Immature natural killer cell (primary cell): ENCODE data around the gene CNN2. TPM values are rescaled to one million over a fixed set of nuclear protein-coding genes. Genes with fewer than 3 reads are reported as not detected.

Source experiments
- DNase-seq, 3 donors: peaks; one replicate each; pipeline ENCODE4 v3.0.0; 2022; ENCODE audit warnings: mixed read lengths in 1 of 3
- H3K27ac Mint-ChIP-seq, 6 donors: one replicate each; pipeline ENCODE4 v1.8.0; 2020; ENCODE audit warnings: mixed read lengths in 6 of 6, mild to moderate bottlenecking in 5 of 6, inconsistent platforms in 4 of 6, moderate library complexity in 3 of 6
- H3K27me3 Mint-ChIP-seq, 3 donors: one replicate each; pipeline ENCODE4 v1.8.0; 2020 to 2021; ENCODE audit warnings: low read depth in 3 of 3, mild to moderate bottlenecking in 3 of 3, mixed read lengths in 3 of 3, moderate library complexity in 3 of 3, inconsistent platforms in 1 of 3
- H3K36me3 Mint-ChIP-seq, 3 donors: one replicate each; pipeline ENCODE4 v1.8.0; 2020; ENCODE audit warnings: mixed read lengths in 3 of 3, inconsistent platforms in 2 of 3, mild to moderate bottlenecking in 2 of 3
- H3K4me1 Mint-ChIP-seq, 2 donors: one replicate each; pipeline ENCODE4 v1.8.0; 2020; ENCODE audit warnings: inconsistent platforms in 2 of 2, mild to moderate bottlenecking in 2 of 2, mixed read lengths in 2 of 2, moderate library complexity in 1 of 2
- H3K4me3 Mint-ChIP-seq, 5 donors: one replicate each; pipeline ENCODE4 v1.8.0; 2020; ENCODE audit warnings: mild to moderate bottlenecking in 5 of 5, mixed read lengths in 5 of 5, inconsistent platforms in 3 of 5, moderate library complexity in 3 of 5
- H3K9me3 Mint-ChIP-seq, 6 donors: one replicate each; pipeline ENCODE4 v1.8.0; 2020; ENCODE audit warnings: mild to moderate bottlenecking in 6 of 6, mixed read lengths in 6 of 6, inconsistent platforms in 4 of 6, moderate library complexity in 3 of 6
- polyA plus RNA-seq, 3 donors: library from polyadenylated mRNA; unstranded; fragments of 300-500 nt; fragmentation: Illumina TruSeq; gene quantifications; one replicate each; pipeline ENCODE4 v1.2.3, GENCODE V29; 2021

CNN2 gene
- polyA plus RNA-seq, 3 donors from 2014 or later = 227 to 382 (median 255) TPM

- Mint-ChIP-seq H3K27me3 (peaks cover 0 to 16% (median 11%) of the 10 kb centered on the region in 3 donors), H3K36me3 (peaks cover 0 to 15% (median 3%) of the 10 kb centered on the region in 3 donors), H3K4me1 (peaks cover 37 to 39% of the 10 kb centered on the region in 2 donors), H3K9me3 (no peaks in the 10 kb centered on the region), H3K27ac (peak overlapping the region in 3 of 6 donors; percentile 19 to 73 (median 57)), H3K4me3 (peak overlapping the region in 1 of 5 donors; percentile 21)
- DNase-seq = peak in 1 of 3 donors; percentile 31
Observed at GRCh38 chr19:1035998-1036621, 9.7 kb downstream of the CNN2 start.

DNA sequence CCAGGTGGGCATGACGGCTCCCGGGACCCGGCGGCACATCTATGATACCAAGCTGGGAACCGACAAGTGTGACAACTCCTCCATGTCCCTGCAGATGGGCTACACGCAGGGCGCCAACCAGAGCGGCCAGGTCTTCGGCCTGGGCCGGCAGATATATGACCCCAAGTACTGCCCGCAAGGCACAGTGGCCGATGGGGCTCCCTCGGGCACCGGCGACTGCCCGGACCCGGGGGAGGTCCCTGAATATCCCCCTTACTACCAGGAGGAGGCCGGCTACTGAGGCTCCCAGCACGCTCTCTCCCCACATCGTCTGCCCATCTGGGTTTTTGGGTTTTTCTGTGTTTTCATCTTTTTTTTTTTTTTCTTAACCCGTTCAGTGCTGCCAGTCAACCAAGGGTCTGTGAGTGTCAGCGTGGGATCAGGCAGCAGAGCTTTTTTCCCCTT, 11.2 kb downstream of the CNN2 start:
- Mint-ChIP-seq H3K27me3 (peaks cover 0 to 18% (median 11%) of the 10 kb centered on the region in 3 donors), H3K4me3 (peak overlapping the region in 3 of 5 donors; percentile 97 to 99 (median 99)), H3K36me3 (peaks cover 0 to 15% (median 3%) of the 10 kb centered on the region in 3 donors), H3K9me3 (no peaks in the 10 kb centered on the region), H3K27ac (peak overlapping the region in 5 of 6 donors; percentile 23 to 93 (median 92)), H3K4me1 (peaks cover 41 to 45% of the 10 kb centered on the region in 2 donors)
- DNase-seq = no peak

- Mint-ChIP-seq H3K4me3 (peak overlapping the region; percentile 30 to 99 (median 97)), H3K27me3 (peaks cover 0 to 18% (median 11%) of the 10 kb centered on the region in 3 donors), H3K36me3 (peaks cover 0 to 12% (median 0%) of the 10 kb centered on the region in 3 donors), H3K27ac (peak overlapping the region in 5 of 6 donors; percentile 85 to 93 (median 92)), H3K4me1 (peaks cover 41 to 45% of the 10 kb centered on the region in 2 donors), H3K9me3 (no peaks in the 10 kb centered on the region)
- no peak for DNase-seq
Observed at GRCh38 chr19:1038978-1039645, 12.7 kb downstream of the CNN2 start.

DNA sequence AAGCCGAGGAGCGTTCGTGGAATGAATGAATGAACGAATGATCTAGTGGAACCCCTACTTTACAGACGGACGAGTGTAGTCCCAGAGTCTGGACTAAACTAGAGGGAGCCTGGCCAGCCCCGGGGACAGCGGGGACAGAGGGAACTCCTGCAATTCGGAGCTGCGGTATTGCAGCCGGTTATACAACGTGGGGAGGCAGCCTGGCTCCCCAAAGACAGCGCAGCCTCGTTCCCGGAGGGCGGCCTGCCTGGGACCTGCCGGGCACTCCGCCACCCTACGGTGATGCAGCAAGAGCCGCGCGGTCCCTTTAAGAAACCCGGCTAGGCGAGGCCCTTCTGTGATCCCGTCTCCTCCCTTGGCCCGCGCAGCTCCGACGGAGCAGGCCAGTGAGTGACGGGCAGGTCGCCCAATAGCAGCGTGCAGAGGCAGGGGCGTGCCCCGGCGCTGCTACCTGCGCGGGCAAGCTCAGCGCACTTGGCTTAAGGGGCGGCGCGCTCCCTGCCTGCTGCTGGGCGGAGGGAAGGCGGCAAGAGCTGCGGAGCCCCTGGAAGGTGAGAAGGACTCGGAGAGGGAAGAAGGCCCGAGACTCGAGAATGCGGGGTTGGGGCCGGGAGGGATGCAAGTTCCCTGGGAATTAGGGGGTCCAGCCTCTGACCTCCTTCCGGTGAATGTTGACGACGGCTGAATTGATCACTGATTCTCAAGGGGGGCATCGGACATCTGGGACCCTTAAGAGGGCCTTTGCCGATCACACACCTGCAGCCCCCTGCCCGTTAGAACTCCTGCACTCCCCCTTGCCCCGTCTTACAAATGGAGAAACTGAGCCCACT, 13.5 kb downstream of the CNN2 start, which contains the start of gene ABCA7:
ABCA7 (plus strand) TSS at position 462 of the 830 bp plus-strand sequence. CDS start 1,255 bp downstream, outside the sequence.
- peaks cover 0 to 18% (median 11%) of the 10 kb centered on the region in 3 donors for H3K27me3 Mint-ChIP-seq
- H3K4me3 Mint-ChIP-seq = peak within 1 kb of the TSS; percentile 97 to 99 (median 98)
- H3K9me3 Mint-ChIP-seq = no peaks in the 10 kb centered on the region
- DNase-seq = peak; percentile 96 to 98 (median 98)
- H3K27ac Mint-ChIP-seq = peak within 1 kb of the TSS; percentile 79 to 93 (median 92)
- H3K4me1 Mint-ChIP-seq = peaks cover 41 to 45% of the 10 kb centered on the region in 2 donors
- peaks cover 0 to 12% (median 0%) of the 10 kb centered on the region in 3 donors for H3K36me3 Mint-ChIP-seq

GRCh38 chr19:1040476-1041271, 14.3 kb downstream of the CNN2 start:
- peak overlapping the region; percentile 74 to 93 (median 92) for H3K27ac Mint-ChIP-seq
- DNase-seq = peak; percentile 78 to 82 (median 80)
- peaks cover 41 to 44% of the 10 kb centered on the region in 2 donors for H3K4me1 Mint-ChIP-seq
- H3K9me3 Mint-ChIP-seq = no peaks in the 10 kb centered on the region
- H3K27me3 Mint-ChIP-seq = peaks cover 0 to 18% (median 11%) of the 10 kb centered on the region in 3 donors
- H3K36me3 Mint-ChIP-seq = peaks cover 0 to 16% (median 0%) of the 10 kb centered on the region in 3 donors
- H3K4me3 Mint-ChIP-seq = peak overlapping the region; percentile 97 to 99 (median 98)

DNA sequence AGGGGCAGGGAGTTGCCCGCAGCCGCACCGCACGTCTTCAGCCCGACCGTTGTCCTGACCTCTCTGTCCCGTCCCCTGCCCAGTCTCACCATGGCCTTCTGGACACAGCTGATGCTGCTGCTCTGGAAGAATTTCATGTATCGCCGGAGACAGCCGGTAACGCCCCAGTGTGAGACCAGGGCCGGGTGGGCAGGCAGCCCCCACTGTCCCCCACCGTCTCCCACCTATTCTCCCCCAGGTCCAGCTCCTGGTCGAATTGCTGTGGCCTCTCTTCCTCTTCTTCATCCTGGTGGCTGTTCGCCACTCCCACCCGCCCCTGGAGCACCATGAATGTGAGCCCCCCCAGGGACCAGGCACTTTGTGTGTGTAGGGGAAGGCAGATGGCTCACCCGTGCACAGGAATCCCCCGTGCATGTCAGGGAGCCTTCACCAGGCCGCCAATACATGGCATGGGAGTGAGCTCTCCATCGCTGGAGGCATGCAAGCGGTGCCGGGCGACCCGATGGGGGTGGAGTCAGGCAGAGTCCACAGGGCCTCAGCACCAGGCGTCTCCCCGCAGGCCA, 14.9 kb downstream of the CNN2 start:
- H3K9me3 Mint-ChIP-seq = no peaks in the 10 kb centered on the region
- peak overlapping the region in 5 of 6 donors; percentile 24 to 93 (median 79) for H3K27ac Mint-ChIP-seq
- DNase-seq = no peak
- H3K4me1 Mint-ChIP-seq = peaks cover 41 to 47% of the 10 kb centered on the region in 2 donors
- H3K36me3 Mint-ChIP-seq = peaks cover 0 to 16% (median 0%) of the 10 kb centered on the region in 3 donors
- H3K4me3 Mint-ChIP-seq = peak overlapping the region; percentile 97 to 99 (median 98)
- peaks cover 0 to 15% (median 11%) of the 10 kb centered on the region in 3 donors for H3K27me3 Mint-ChIP-seq

DNA sequence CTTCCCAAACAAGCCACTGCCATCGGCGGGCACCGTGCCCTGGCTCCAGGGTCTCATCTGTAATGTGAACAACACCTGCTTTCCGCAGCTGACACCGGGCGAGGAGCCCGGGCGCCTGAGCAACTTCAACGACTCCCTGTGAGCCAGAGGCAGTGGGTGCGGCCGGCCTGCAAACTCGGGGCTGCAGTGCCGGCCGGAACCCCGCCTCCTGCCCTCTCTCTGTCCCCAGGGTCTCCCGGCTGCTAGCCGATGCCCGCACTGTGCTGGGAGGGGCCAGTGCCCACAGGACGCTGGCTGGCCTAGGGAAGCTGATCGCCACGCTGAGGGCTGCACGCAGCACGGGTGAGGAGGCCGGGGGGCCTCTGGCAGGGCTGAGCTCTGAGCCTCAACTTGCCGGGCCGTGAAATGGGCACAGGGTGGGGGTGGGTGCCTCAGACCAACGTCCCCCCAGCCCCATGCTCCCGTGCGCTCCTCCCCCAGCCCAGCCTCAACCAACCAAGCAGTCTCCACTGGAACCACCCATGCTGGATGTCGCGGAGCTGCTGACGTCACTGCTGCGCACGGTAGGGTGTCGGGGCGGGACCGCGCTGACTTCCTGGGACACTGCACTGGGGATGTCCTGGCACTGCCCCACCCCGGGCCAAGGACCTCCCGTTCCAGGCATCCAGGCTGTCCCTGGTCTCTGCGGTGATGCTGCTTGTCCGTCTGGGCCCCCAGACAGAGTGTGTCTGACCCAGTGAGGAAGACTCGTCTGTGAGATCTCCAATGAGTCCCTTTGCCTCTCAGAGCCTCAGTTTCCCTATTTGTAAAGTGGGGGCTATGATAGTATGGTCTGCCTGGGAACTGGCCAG, 15.7 kb downstream of the CNN2 start:
- H3K27me3 Mint-ChIP-seq = peaks cover 0 to 15% (median 11%) of the 10 kb centered on the region in 3 donors
- peaks cover 41 to 47% of the 10 kb centered on the region in 2 donors for H3K4me1 Mint-ChIP-seq
- no peak overlapping the region for H3K27ac Mint-ChIP-seq

GRCh38 chr19:1042689-1043511, 16.5 kb downstream of the CNN2 start:
- peaks cover 0 to 13% (median 9%) of the 10 kb centered on the region in 3 donors for H3K27me3 Mint-ChIP-seq
- peaks cover 36 to 42% of the 10 kb centered on the region in 2 donors for H3K4me1 Mint-ChIP-seq
- H3K27ac Mint-ChIP-seq = no peak overlapping the region
- no peaks in the 10 kb centered on the region for H3K9me3 Mint-ChIP-seq
- peak overlapping the region in 3 of 5 donors; percentile 21 to 59 (median 26) for H3K4me3 Mint-ChIP-seq
- peaks cover 0 to 8% (median 0%) of the 10 kb centered on the region in 3 donors for H3K36me3 Mint-ChIP-seq
- DNase-seq = no peak

More for the DNA sequence above, 15.7 kb downstream of the CNN2 start:
- Mint-ChIP-seq H3K36me3 (peaks cover 0 to 13% (median 0%) of the 10 kb centered on the region in 3 donors), H3K9me3 (no peaks in the 10 kb centered on the region), H3K4me3 (peak overlapping the region in 3 of 5 donors; percentile 21 to 59 (median 26))
- no peak for DNase-seq

DNA sequence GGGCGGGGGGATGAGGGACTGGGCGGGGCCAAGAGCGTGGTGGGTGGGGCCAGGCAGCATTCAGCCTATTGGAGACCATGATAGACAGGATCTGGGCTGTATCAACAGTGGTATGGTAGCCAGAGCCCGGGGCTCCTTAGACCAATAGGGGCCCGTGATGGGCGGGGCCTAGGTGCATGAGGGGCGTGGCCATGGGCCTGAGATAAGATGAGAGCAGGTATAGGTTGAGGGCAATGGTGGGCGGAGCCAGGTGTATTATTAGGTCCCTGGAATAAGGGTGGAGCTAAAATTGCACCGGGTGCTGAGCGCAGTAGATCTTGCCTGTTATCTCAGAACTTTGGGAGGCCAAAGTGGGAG, 18.8 kb downstream of the CNN2 start:
- Mint-ChIP-seq H3K27ac (peak overlapping the region in 2 of 6 donors; percentile 33 to 81), H3K27me3 (peaks cover 0 to 6% (median 4%) of the 10 kb centered on the region in 3 donors), H3K4me3 (peak overlapping the region in 1 of 5 donors; percentile 36), H3K4me1 (peaks cover 13 to 20% of the 10 kb centered on the region in 2 donors), H3K9me3 (no peaks in the 10 kb centered on the region), H3K36me3 (peaks cover 0 to 4% (median 0%) of the 10 kb centered on the region in 3 donors)
- DNase-seq = peak; percentile 67 to 70 (median 70)

DNA sequence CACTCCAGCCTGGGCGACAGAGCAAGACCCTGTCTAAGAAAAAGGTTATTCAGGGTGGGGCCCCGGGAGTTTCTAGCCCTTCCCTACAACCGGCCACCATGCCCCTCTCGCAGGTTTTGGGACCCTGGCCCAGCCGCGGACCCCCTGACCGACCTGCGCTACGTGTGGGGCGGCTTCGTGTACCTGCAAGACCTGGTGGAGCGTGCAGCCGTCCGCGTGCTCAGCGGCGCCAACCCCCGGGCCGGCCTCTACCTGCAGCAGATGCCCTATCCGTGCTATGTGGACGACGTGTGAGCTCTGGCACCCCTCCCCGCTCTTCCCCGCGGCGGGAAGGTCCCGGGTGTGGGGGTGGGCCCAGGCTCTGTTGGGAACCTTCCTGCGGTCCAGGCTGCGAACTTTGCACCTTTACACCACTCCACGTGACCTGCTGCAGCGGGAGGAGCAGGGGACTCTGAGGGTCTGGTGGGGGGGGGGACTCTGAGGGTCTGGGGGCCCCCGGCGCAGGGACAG, 19.8 kb downstream of the CNN2 start:
- Mint-ChIP-seq H3K27ac (no peak overlapping the region), H3K4me1 (peaks cover 3 to 11% of the 10 kb centered on the region in 2 donors), H3K4me3 (no peak overlapping the region), H3K27me3 (peaks cover 0 to under 1% (median 0%) of the 10 kb centered on the region in 3 donors), H3K9me3 (no peaks in the 10 kb centered on the region), H3K36me3 (peaks cover 0 to 4% (median 0%) of the 10 kb centered on the region in 3 donors)
- no peak for DNase-seq
